Nephron progenitor cell (in vitro differentiated cells): Measurements from ENCODE around the gene DUSP16.
"Not testable (repeated sequence)": the region's sequence is repeated elsewhere in the genome, so short reads cannot be mapped to it uniquely, and the experiment has no call there.

Source experiments
- DNase-seq: peaks from one replicate; pipeline ENCODE4 v3.0.0; 2021
- H3K27ac Mint-ChIP-seq: 2 replicates; pipeline ENCODE4 v1.8.0; 2021; ENCODE audit warnings: mild to moderate bottlenecking, moderate library complexity, mixed read lengths
- H3K27me3 Mint-ChIP-seq: 2 replicates; pipeline ENCODE4 v1.8.0; 2021; ENCODE audit warnings: mild to moderate bottlenecking, low read depth, mixed read lengths; ENCODE audit not compliant: poor library complexity
- H3K36me3 Mint-ChIP-seq: 2 replicates; pipeline ENCODE4 v1.8.0; 2021; ENCODE audit warnings: low read depth, mixed read lengths
- H3K4me1 Mint-ChIP-seq: 2 replicates; pipeline ENCODE4 v1.8.0; 2021; ENCODE audit warnings: mixed read lengths
- H3K4me3 Mint-ChIP-seq: 2 replicates; pipeline ENCODE4 v1.8.0; 2021; ENCODE audit warnings: mild to moderate bottlenecking, moderate library complexity, mixed read lengths
- H3K9me3 Mint-ChIP-seq: 2 replicates; pipeline ENCODE4 v1.8.0; 2021; ENCODE audit warnings: mild to moderate bottlenecking, moderate library complexity, mixed read lengths
- TF ChIP-seq, protein P1 (sequence below): fragments of 200-600 bp; sonication (generic); IDR thresholded peaks from 2 replicates; pipeline ENCODE4 v1.5.0; 2021; ENCODE audit warnings: antibody characterized with exemption

Gene DUSP16

DNA sequence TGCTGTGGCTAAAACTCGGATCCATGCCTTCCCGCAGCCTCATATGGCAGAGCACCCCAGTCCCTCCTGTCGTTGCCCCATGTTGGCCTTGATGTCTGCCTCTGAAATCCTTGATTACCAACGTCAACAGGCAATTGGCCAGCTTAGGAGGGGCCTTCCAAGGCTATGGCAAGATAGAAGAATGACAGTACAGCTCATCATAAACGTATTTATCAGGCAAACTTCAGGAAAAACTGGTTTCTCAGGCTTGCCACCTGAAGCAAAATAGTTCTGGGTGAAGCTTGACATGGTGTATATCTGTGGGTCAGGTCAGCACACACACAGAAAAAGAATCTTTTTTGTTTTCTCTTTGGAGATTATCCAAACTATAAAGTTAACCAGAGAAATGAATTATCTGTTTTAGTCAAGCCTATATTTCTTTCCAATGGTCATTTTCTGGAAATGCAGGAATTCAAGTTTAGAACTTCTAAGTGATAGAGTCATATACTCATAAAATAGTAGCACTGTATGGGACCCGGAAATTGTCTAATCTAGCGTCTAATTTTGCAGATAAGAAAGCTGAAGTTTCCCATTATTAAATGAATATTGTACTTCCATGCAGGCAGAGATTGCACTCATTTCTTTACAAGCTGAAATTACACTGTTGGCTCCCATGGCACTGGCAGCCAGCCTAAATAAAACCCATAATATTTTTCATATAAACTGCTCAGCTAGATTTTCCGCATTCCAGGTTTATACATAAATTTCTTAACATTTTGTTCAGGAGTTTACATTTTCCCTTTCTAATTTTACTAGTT is 24.4 kb upstream of the DUSP16 start:
- Mint-ChIP-seq H3K4me1 (peaks cover 6% of the 10 kb centered on the region), H3K27ac (no peak overlapping the region), H3K4me3 (no peak overlapping the region), H3K36me3 (no peaks in the 10 kb centered on the region), H3K27me3 (peaks cover 26% of the 10 kb centered on the region), H3K9me3 (no peaks in the 10 kb centered on the region)
- TF ChIP-seq, protein P1, sequence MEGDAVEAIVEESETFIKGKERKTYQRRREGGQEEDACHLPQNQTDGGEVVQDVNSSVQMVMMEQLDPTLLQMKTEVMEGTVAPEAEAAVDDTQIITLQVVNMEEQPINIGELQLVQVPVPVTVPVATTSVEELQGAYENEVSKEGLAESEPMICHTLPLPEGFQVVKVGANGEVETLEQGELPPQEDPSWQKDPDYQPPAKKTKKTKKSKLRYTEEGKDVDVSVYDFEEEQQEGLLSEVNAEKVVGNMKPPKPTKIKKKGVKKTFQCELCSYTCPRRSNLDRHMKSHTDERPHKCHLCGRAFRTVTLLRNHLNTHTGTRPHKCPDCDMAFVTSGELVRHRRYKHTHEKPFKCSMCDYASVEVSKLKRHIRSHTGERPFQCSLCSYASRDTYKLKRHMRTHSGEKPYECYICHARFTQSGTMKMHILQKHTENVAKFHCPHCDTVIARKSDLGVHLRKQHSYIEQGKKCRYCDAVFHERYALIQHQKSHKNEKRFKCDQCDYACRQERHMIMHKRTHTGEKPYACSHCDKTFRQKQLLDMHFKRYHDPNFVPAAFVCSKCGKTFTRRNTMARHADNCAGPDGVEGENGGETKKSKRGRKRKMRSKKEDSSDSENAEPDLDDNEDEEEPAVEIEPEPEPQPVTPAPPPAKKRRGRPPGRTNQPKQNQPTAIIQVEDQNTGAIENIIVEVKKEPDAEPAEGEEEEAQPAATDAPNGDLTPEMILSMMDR, result no peak
- DNase-seq, result no peak

DNA sequence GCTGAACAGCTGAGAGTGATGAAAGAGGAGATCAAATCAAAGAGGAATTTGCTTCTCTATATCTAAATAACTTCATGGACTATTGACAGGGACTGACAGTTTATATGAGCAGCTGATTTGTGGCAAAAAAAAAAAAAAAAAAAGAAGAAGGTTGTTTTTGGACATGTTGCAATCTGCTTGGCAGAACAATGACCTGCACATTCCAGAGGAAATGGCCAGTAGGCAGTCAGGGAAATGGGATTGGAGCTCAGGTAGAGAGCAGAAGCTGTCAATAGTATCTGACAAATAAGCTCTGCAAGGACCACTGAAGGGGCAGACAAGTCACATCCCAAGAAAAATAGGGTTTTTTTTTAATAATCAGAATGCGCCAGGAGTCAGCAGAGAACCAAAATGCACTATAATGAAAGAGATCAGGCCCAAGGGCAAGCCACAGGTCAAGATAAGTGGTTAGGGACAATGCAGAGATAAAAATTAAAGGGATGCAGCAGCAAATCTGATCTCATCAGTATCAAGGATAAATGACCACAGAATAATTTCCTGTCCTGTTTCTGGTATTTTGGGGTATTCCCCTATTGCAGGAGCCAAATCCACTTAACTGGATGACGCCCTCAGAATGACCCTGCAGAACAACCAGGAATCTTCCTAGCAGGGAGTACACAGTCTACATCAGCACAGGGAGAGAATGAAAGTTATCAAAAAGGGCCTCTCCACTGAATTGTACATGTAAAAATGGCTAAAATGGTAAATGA is 22.6 kb upstream of the DUSP16 start:
- Mint-ChIP-seq H3K4me3 (no peak overlapping the region), H3K36me3 (no peaks in the 10 kb centered on the region), H3K27me3 (peaks cover 20% of the 10 kb centered on the region), H3K9me3 (no peaks in the 10 kb centered on the region), H3K27ac (no peak overlapping the region), H3K4me1 (peaks cover 6% of the 10 kb centered on the region)
- no peak for DNase-seq
- TF ChIP-seq, protein P1, result no peak

DNA sequence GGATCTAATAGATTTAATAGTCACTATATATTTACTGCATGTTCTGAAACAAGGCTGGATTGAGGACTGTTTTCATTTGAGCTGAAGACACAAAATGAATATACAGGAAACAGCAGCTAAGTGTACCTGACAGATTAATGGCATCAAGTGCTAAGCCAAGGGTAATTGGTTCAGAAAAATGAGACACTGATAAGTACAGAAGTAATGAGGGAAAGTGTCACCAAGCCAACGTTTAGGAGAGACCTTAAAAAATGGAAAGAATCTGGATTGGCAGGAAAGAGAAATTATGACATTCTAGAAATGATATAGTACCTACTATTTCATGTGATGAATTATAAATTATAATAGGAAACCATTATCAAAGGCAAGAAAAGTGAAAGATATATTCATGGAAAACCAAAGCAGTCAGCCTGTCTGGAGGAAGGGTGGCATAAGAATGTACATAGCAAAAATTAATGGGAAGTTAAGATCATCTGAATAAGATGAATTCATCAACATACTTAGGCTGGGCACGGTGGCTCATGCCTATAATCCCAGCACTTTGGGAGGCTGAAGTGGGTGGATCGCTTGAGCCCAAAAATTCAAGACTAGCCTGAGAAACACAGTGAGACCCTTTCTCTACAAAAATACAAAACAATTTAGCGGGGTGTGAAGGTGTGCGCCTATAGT is 21.0 kb upstream of the DUSP16 start:
- Mint-ChIP-seq H3K4me3 (no peak overlapping the region), H3K27ac (no peak overlapping the region), H3K4me1 (peaks cover 6% of the 10 kb centered on the region), H3K27me3 (peaks cover 9% of the 10 kb centered on the region), H3K36me3 (no peaks in the 10 kb centered on the region), H3K9me3 (no peaks in the 10 kb centered on the region)
- TF ChIP-seq, protein P1, result no peak
- no peak for DNase-seq

DNA sequence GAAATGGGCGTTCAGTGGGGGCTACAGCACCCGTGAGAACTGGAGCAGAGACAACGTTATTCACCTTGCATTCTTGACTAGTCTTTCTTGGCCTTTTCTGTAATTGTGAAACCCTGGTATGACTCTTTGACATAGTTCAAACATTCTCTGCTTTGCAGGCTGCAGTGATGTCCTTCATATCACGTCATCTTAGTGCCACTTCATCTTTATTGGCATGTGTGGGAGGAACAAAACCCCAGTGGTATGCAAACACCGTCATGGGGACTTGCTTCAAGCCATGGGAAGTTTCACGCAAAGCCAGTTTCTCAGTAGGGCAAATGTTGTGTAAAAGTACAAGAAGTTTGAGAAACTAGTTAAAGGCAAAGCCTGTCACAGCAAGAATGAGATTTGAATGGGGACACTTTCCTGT is 20.2 kb upstream of the DUSP16 start:
- Mint-ChIP-seq H3K36me3 (no peaks in the 10 kb centered on the region), H3K4me3 (no peak overlapping the region), H3K4me1 (peaks cover 6% of the 10 kb centered on the region), H3K27ac (no peak overlapping the region), H3K27me3 (peaks cover 7% of the 10 kb centered on the region), H3K9me3 (no peaks in the 10 kb centered on the region)
- no peak for DNase-seq
- TF ChIP-seq, protein P1, result no peak

DNA sequence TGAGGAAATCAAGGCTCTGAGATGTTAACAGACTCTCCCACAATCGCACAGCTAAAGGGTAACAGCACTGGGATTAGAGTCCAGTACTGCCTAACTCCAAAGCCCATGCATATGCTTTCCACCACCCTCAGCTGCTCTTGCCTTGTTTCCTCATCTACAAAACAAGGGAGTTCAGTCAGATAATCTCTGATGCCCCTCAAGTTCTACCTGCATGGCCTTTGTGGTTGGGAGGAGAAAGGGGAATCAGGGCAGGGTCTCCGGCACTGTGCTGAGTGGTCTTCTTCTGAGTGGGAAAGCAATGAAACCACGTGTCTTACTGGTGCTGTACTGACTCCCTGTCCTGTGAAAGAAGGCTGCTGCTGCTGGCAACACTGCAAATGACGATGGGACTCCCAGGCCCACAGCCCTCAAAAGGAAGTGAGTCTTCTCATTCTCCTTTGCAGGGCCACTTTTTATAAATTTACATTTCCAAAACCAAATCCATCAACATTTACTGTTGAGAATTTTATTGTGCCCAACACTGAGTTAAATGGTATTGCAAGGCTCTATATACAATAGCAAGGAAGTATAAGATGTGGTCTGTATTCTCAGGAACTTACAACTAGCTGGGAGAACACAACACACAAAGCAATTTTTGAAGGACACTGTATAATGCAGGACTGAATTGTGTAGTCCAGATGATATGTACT is 19.7 kb upstream of the DUSP16 start:
- Mint-ChIP-seq H3K27ac (no peak overlapping the region), H3K36me3 (no peaks in the 10 kb centered on the region), H3K9me3 (no peaks in the 10 kb centered on the region), H3K4me3 (no peak overlapping the region), H3K4me1 (peaks cover 6% of the 10 kb centered on the region), H3K27me3 (peaks cover 7% of the 10 kb centered on the region)
- TF ChIP-seq, protein P1, result no peak
- no peak for DNase-seq

DNA sequence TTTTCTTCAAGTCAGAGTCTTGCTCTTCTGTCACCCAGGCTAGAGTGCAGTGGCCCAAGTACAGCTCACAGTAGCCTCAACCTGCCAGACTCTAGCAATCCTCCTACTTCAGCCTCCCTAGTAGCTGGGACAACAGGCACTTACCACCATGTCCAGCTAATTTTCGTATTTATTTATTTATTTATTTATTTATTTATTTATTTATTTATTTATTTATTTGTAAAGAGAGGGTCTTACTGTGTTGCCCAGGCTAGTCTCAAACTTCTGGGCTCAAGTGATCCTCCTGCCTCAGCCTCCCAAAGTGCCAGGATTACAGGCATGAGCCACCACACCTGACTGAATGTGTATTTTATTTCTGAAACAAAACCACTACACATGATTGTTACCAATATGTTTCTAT is 18.1 kb upstream of the DUSP16 start:
- H3K27ac Mint-ChIP-seq, H3K9me3 Mint-ChIP-seq, DNase-seq, H3K4me3 Mint-ChIP-seq, H3K4me1 Mint-ChIP-seq, H3K36me3 Mint-ChIP-seq, H3K27me3 Mint-ChIP-seq: not testable (repeated sequence)
